ENCODE results near the gene ANKRA2. TPM values are rescaled to one million over a fixed set of nuclear protein-coding genes. Genes with fewer than 3 reads are reported as not detected.

ANKRA2 gene
- polyA plus RNA-seq, 1 of the 3 experiments (the other 2 are of a cell fraction): 14.5 TPM

DNA sequence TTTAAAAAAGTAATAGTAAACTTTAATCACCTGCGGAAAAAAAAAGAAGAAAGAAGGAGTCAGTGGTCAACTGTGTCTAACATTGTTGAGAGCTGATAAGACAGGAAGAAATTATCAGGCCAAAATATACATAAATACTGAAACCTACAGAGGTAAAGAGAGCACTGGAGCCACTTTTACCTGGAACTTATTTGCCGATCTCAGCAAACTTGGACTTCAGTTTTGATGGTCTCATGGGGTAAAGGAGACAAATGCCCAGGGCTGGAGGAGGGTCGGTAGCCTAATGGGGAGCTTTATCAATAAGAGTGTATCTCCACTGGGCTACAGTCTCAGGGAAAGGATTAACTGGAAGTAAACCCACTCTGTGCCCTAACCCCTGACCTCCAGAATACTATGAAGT is 33.9 kb upstream of the ANKRA2 start:
- 77% methylated on average over 3 of the region's 3 CpGs for WGBS (ENCODE audit: low lambda C conversion rate)
- H2AFZ ChIP-seq (ENCODE audit: low read depth): no peak overlapping the region

More for the DNA sequence above, 33.9 kb upstream of the ANKRA2 start:
- TF ChIP-seq FOSL2 (IDR thresholded peaks at IDR 0.05; ENCODE audit: borderline replicate concordance, low read depth) (no peak), FOXM1 (IDR thresholded peaks at IDR 0.05; ENCODE audit: low read depth) (no peak), RXRA (IDR thresholded peaks at IDR 0.05; ENCODE audit: borderline replicate concordance, low read depth) (no peak), RCOR1 (IDR thresholded peaks at IDR 0.05; ENCODE audit: low read length) (no peak), SIN3A (IDR thresholded peaks at IDR 0.05; ENCODE audit: borderline replicate concordance, low read depth, low read length) (no peak), EP300 (IDR thresholded peaks at IDR 0.05; ENCODE audit: borderline replicate concordance in 1 of 2, low read depth in 1 of 2, low read length in 1 of 2) (no peak), EZH2phosphoT487 (IDR thresholded peaks at IDR 0.05; ENCODE audit: borderline replicate concordance, low read depth) (no peak), RAD21 (IDR thresholded peaks at IDR 0.05; ENCODE audit: low read length) (no peak), MEF2A (IDR thresholded peaks at IDR 0.05; ENCODE audit: borderline replicate concordance, low read depth) (no peak), MXI1 (IDR thresholded peaks at IDR 0.05; ENCODE audit: low read depth, low read length) (no peak), FOXJ3 (CRISPR knock-in tag; IDR thresholded peaks at IDR 0.05) (no peak), ELF1 (IDR thresholded peaks at IDR 0.05) (no peak), TAF1 (IDR thresholded peaks at IDR 0.05; ENCODE audit: borderline replicate concordance, low read depth, low read length) (no peak), CHD2 (IDR thresholded peaks at IDR 0.05; ENCODE audit: low read length, partially characterized antibody) (no peak)
- TF ChIP-seq, protein P1, sequence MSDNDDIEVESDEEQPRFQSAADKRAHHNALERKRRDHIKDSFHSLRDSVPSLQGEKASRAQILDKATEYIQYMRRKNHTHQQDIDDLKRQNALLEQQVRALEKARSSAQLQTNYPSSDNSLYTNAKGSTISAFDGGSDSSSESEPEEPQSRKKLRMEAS (IDR thresholded peaks at IDR 0.05; ENCODE audit: low read depth): no peak
- TF ChIP-seq, protein P2, sequence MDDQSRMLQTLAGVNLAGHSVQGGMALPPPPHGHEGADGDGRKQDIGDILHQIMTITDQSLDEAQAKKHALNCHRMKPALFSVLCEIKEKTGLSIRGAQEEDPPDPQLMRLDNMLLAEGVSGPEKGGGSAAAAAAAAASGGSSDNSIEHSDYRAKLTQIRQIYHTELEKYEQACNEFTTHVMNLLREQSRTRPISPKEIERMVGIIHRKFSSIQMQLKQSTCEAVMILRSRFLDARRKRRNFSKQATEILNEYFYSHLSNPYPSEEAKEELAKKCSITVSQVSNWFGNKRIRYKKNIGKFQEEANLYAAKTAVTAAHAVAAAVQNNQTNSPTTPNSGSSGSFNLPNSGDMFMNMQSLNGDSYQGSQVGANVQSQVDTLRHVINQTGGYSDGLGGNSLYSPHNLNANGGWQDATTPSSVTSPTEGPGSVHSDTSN (IDR thresholded peaks at IDR 0.05): no peak
- TF ChIP-seq, protein P3, sequence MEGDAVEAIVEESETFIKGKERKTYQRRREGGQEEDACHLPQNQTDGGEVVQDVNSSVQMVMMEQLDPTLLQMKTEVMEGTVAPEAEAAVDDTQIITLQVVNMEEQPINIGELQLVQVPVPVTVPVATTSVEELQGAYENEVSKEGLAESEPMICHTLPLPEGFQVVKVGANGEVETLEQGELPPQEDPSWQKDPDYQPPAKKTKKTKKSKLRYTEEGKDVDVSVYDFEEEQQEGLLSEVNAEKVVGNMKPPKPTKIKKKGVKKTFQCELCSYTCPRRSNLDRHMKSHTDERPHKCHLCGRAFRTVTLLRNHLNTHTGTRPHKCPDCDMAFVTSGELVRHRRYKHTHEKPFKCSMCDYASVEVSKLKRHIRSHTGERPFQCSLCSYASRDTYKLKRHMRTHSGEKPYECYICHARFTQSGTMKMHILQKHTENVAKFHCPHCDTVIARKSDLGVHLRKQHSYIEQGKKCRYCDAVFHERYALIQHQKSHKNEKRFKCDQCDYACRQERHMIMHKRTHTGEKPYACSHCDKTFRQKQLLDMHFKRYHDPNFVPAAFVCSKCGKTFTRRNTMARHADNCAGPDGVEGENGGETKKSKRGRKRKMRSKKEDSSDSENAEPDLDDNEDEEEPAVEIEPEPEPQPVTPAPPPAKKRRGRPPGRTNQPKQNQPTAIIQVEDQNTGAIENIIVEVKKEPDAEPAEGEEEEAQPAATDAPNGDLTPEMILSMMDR (IDR thresholded peaks at IDR 0.05): no peak
- TF ChIP-seq, protein P4, sequence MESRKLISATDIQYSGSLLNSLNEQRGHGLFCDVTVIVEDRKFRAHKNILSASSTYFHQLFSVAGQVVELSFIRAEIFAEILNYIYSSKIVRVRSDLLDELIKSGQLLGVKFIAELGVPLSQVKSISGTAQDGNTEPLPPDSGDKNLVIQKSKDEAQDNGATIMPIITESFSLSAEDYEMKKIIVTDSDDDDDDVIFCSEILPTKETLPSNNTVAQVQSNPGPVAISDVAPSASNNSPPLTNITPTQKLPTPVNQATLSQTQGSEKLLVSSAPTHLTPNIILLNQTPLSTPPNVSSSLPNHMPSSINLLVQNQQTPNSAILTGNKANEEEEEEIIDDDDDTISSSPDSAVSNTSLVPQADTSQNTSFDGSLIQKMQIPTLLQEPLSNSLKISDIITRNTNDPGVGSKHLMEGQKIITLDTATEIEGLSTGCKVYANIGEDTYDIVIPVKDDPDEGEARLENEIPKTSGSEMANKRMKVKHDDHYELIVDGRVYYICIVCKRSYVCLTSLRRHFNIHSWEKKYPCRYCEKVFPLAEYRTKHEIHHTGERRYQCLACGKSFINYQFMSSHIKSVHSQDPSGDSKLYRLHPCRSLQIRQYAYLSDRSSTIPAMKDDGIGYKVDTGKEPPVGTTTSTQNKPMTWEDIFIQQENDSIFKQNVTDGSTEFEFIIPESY (IDR thresholded peaks at IDR 0.05; ENCODE audit: borderline replicate concordance, low read depth): no peak
- TF ChIP-seq, protein P5, sequence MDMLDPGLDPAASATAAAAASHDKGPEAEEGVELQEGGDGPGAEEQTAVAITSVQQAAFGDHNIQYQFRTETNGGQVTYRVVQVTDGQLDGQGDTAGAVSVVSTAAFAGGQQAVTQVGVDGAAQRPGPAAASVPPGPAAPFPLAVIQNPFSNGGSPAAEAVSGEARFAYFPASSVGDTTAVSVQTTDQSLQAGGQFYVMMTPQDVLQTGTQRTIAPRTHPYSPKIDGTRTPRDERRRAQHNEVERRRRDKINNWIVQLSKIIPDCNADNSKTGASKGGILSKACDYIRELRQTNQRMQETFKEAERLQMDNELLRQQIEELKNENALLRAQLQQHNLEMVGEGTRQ (IDR thresholded peaks at IDR 0.05; ENCODE audit: borderline replicate concordance, low read depth, low read length): no peak
- TF ChIP-seq, protein P6, sequence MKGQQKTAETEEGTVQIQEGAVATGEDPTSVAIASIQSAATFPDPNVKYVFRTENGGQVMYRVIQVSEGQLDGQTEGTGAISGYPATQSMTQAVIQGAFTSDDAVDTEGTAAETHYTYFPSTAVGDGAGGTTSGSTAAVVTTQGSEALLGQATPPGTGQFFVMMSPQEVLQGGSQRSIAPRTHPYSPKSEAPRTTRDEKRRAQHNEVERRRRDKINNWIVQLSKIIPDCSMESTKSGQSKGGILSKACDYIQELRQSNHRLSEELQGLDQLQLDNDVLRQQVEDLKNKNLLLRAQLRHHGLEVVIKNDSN (IDR thresholded peaks at IDR 0.05; ENCODE audit: borderline replicate concordance, low read depth): no peak
- no peak overlapping the region for H3K27ac ChIP-seq (ENCODE audit: low read depth in 2 of 2, low read length in 1 of 2)
- H4K20me1 ChIP-seq (ENCODE audit: insufficient read depth): no peaks in the 10 kb centered on the region
- H3K9me2 ChIP-seq: no peaks in the 10 kb centered on the region
- no peaks in the 10 kb centered on the region; the same call in 1 of the 2 replicates for H3K9me3 ChIP-seq
- peaks cover 4% of the 10 kb centered on the region for H3F3A ChIP-seq (replicated peaks; ENCODE audit: insufficient read depth)
- no peak overlapping the region for H3K9ac ChIP-seq
- ChIA-PET POLR2A (no interaction called here), CTCF (interaction anchor here (0.5 to 14.9 kb wide), 3 partner anchors 8 to 286 kb away, joined by 3 to 398 read pairs (median 3); no protein-coding TSS in a partner anchor)
- H3K79me2 ChIP-seq (ENCODE audit: insufficient read depth): no peaks in the 10 kb centered on the region
- no peaks in the 10 kb centered on the region for H3K4me1 ChIP-seq (ENCODE audit: control insufficient read depth in 1 of 2, insufficient read depth in 2 of 2, low read depth in 1 of 2, low read length in 1 of 2)
- no peaks in the 10 kb centered on the region for H3K27me3 ChIP-seq (ENCODE audit: insufficient read depth)
- DNase-seq: no peak
- no peak overlapping the region for H3K4me3 ChIP-seq (ENCODE audit: low read depth in 2 of 2, low read length in 1 of 2)
- no peaks in the 10 kb centered on the region for H3K36me3 ChIP-seq (replicated peaks in 1 of 2; ENCODE audit: control insufficient read depth in 1 of 2, insufficient read depth in 2 of 2, low read length in 1 of 2)
- H3K4me2 ChIP-seq: no peak overlapping the region

All from SK-N-SH (cell line).